HG02981 (cell line): ENCODE measurements around the gene MDH1B.

Experiments
- ATAC-seq: cut with Tn5 transposase; IDR thresholded peaks from one replicate; pipeline ENCODE4 v1.9.1; 2021; ENCODE audit warnings: mild to moderate bottlenecking, moderate library complexity; ENCODE audit not compliant: unreplicated experiment

The MDH1B gene

DNA sequence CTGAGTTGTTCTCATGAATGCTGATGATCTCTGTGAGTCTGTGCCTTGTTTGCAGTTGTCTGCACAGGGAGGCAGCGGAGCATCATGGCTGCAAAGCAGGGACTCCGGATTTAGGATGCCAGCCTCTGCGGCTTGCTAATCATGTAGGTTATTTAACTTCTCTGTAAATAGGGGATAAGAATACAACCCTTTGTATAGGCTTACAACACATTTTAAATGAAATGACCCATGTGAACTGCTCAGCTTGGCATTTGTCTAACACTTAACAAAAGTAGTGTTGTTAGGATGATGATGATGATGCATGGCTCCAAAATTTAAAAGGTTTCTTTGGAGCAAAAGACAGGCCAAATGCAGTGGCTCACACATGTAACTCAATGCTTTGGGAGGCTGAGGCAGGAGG lies 66.3 kb downstream of the MDH1B start:
- ATAC-seq = no peak

DNA sequence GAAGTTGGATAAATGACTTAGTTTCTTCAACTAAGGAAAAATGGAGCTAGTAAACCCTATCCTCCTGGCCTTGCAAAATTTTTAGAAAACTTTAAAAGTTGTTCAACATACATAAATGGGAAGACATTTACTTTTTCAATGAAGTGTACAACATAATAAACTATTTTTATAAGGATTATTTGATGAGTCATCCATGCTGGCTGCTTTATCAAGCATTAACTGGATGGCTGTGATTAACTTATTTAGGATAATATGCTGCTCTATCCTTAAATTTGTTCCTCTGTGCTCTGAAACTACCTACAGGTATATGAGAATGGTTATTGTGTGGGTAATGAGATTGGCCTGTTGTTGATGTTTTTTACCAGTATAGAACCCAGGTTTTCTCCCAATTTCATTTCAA lies 68.2 kb downstream of the MDH1B start:
- ATAC-seq = no peak

DNA sequence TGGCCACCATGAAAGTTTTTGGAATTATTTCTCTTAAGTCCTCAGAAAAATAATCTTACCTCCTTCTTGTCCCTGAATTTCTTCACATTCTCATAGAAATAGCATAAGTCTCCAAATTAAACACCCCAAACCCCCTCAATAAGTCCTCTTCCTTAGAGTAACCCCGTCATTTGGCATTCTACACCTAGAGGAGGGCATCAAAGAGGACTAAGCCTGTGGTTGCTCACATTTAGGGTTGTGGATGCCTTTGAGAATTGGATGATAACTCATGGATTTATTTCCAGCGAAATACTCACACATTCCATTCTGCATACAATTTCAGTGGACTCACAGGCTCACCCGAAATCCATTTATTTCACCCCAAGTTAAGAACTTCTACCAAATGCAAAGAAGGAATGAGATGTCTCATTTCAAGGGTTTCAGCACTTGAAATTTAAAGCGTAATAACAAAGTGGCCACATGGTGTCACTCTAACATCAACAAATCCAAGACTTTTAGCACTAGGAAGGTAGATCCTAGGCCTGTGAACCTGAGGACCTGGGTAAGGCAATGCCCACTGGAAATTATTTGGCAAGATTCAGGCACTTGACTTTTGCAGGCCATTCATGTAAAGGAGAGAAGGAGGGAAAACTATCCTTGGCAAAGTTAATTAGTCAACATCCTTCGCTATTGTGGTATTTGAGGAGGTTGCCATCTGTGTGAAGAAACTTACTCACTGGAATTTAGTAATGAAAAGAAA lies 71.6 kb downstream of the MDH1B start:
- peak; percentile 81 for ATAC-seq

DNA sequence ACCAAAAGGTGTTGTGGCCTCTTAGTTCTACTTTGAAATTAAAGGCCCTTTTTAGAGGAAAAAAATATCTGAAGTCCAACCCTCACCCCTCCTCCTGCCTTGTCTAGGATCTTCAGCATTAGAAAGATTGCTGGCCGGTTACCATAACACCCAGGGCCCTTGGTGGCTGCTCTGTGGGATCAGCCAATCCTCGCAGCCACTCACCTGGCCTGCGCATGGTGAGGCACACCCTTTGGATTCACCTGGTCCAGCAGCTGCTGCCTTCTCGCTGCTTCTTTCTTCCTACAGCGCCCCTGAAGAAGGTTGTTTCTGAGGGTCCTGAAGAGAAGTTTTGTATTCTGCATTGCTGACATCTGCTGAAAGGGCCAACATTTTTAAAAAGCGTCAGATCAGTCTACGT lies 72.2 kb downstream of the MDH1B start:
- ATAC-seq = no peak

DNA sequence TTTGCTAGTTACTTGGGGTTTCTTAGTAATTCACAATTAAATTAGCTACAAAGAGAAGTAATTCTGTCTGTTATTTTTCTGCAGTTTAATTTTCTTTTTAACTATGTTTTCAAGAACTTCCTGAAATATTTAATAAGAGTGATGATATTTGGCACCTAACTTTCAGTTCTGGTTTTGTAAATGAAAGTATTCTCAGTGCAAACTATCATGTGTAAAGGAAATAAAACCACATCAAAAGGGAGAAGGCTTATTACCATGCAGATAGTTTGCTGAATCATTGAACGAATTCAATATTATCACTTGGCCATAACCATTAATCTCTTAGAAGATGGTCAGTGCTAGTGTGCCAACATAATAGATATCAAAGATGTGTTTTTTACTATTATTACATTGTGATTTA lies 76.1 kb downstream of the MDH1B start:
- ATAC-seq = no peak

DNA sequence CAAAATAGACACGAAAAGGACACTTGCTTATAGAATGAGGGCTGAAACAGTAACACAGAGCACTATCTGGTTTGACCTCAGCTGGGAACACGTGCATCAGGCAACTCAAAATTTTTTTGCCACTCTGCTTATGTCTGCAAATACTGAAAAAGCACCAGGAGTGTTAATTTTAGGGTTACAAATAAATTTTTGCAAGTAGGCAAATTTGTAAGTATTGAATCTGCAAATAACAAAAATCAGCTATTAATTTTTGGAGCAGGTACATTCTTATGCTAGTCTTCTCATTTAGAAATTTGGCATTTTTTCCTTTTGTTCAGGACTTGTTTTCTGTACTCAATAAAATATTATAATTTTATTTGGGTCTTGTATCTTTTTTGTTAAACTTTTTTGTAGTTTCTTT lies 76.7 kb downstream of the MDH1B start:
- no peak for ATAC-seq
